ENCODE measurements around the gene PARD3.

The PARD3 gene

DNA sequence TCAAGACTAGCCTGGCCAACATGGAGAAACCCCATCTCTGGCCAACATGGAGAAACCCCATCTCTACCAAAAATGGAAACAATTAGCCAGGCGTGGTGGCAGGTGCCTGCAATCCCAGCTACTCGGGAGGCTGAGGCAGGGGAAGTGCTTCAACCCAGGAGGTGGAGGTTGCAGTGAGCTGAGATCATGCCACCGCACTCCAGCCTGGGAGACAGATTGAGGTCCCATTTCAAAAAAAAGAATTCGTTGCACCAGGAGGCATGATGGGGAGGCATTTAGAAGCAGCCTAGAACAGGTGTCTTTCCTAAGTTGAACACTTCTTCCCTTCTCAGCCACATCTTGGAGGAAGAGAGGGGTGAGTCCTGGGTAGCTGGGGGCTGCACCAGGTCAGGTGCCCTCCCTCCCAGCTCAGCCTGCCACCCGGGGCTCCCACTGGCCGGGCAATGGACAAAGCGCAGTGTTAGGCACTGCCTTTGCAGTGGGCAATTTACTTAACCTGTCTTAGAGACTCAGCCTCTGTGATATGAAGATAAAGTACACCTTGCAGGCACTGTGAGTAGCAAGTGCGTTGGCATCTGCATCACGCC lies 726.8 kb downstream of the PARD3 start:
- Histone ChIP-seq H3K9me3 (ENCODE audit: insufficient read depth, low read length) (no peaks in the 10 kb centered on the region), H3K4me3 (ENCODE audit: insufficient read depth, low read length, poor library complexity, severe bottlenecking) (no peak overlapping the region), H3K27ac (ENCODE audit: low read depth, low read length) (no peak overlapping the region), H3F3A (ENCODE audit: insufficient read depth) (no peaks in the 10 kb centered on the region), H3K9me2 (replicated peaks; ENCODE audit: insufficient read depth, low read length) (no peaks in the 10 kb centered on the region), H3K9ac (ENCODE audit: low read length) (no peak overlapping the region), H3K27me3 (ENCODE audit: low read length) (no peaks in the 10 kb centered on the region), H4K20me1 (ENCODE audit: low read depth, low read length) (no peaks in the 10 kb centered on the region), H3K4me2 (ENCODE audit: low read depth, low read length, poor library complexity, severe bottlenecking) (no peak overlapping the region), H3K36me3 (ENCODE audit: low read length) (no peaks in the 10 kb centered on the region), H2AFZ (ENCODE audit: low read depth, low read length, severe bottlenecking) (no peak overlapping the region), H3K79me2 (ENCODE audit: insufficient read depth, low read length) (no peaks in the 10 kb centered on the region)
- TF ChIP-seq, protein P1, sequence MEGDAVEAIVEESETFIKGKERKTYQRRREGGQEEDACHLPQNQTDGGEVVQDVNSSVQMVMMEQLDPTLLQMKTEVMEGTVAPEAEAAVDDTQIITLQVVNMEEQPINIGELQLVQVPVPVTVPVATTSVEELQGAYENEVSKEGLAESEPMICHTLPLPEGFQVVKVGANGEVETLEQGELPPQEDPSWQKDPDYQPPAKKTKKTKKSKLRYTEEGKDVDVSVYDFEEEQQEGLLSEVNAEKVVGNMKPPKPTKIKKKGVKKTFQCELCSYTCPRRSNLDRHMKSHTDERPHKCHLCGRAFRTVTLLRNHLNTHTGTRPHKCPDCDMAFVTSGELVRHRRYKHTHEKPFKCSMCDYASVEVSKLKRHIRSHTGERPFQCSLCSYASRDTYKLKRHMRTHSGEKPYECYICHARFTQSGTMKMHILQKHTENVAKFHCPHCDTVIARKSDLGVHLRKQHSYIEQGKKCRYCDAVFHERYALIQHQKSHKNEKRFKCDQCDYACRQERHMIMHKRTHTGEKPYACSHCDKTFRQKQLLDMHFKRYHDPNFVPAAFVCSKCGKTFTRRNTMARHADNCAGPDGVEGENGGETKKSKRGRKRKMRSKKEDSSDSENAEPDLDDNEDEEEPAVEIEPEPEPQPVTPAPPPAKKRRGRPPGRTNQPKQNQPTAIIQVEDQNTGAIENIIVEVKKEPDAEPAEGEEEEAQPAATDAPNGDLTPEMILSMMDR (IDR thresholded peaks at IDR 0.05; ENCODE audit: insufficient read depth, low read length, poor library complexity, severe bottlenecking), result no peak
- TF ChIP-seq EZH2phosphoT487 (conservative IDR thresholded peaks at IDR 0.05; ENCODE audit: low read length), result no peak

DNA sequence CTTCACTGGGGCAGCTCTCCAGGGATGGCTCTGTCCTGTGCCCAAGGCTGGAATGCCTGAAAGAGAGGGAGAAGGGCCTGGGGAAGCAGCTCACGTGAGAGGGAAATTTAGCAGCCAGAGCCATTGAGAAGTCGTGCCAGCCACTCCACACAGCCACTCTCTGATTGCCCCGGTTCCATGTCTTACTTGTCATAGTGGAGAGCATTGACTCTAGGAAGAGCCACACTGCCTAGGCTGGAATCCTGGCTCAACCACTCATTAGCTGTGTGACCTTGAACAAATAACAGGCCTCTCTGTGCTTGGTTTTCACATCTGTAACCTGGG lies 728.0 kb downstream of the PARD3 start:
- Histone ChIP-seq H3K36me3 (ENCODE audit: low read length) (no peaks in the 10 kb centered on the region), H2AFZ (ENCODE audit: low read depth, low read length, severe bottlenecking) (no peak overlapping the region), H3K27me3 (ENCODE audit: low read length) (no peaks in the 10 kb centered on the region), H4K20me1 (ENCODE audit: low read depth, low read length) (no peaks in the 10 kb centered on the region), H3K9me3 (ENCODE audit: insufficient read depth, low read length) (no peaks in the 10 kb centered on the region), H3K4me3 (ENCODE audit: insufficient read depth, low read length, poor library complexity, severe bottlenecking) (no peak overlapping the region), H3K4me2 (ENCODE audit: low read depth, low read length, poor library complexity, severe bottlenecking) (no peak overlapping the region), H3K9me2 (replicated peaks; ENCODE audit: insufficient read depth, low read length) (no peaks in the 10 kb centered on the region), H3K79me2 (ENCODE audit: insufficient read depth, low read length) (no peaks in the 10 kb centered on the region), H3F3A (ENCODE audit: insufficient read depth) (no peaks in the 10 kb centered on the region), H3K27ac (ENCODE audit: low read depth, low read length) (no peak overlapping the region), H3K9ac (ENCODE audit: low read length) (no peak overlapping the region)
- TF ChIP-seq EZH2phosphoT487 (conservative IDR thresholded peaks at IDR 0.05; ENCODE audit: low read length), result no peak
- TF ChIP-seq, protein P1 (IDR thresholded peaks at IDR 0.05; ENCODE audit: insufficient read depth, low read length, poor library complexity, severe bottlenecking), result no peak

DNA sequence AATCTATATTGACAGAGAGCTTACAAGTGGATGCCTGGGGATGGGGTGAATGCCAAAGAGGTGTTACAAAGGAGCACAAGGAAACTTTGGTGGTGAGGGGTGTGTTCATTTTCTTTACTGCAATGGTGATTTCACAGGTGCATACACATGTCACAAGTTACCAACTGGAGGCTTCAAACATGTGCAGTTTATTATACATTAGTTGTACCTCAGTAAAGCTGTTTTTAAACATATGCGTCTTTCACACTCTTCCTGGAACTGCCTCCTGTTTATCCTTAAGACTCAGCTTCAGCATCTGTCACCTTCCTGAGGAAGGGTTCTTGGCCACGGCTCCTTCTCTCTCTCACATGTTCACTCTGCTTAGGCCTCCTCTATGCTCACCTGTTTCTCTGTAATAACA lies 731.5 kb downstream of the PARD3 start:
- no peaks in the 10 kb centered on the region for H3K79me2 ChIP-seq (ENCODE audit: insufficient read depth, low read length)
- H3F3A ChIP-seq (ENCODE audit: insufficient read depth), result no peaks in the 10 kb centered on the region
- no peaks in the 10 kb centered on the region for H3K27me3 ChIP-seq (ENCODE audit: low read length)
- H4K20me1 ChIP-seq (ENCODE audit: low read depth, low read length), result no peaks in the 10 kb centered on the region
- no peaks in the 10 kb centered on the region for H3K9me3 ChIP-seq (ENCODE audit: insufficient read depth, low read length)
- H3K9me2 ChIP-seq (replicated peaks; ENCODE audit: insufficient read depth, low read length), result no peaks in the 10 kb centered on the region
- H2AFZ ChIP-seq (ENCODE audit: low read depth, low read length, severe bottlenecking), result no peak overlapping the region
- no peak overlapping the region for H3K9ac ChIP-seq (ENCODE audit: low read length)
- H3K27ac ChIP-seq (ENCODE audit: low read depth, low read length), result no peak overlapping the region
- H3K4me3 ChIP-seq (ENCODE audit: insufficient read depth, low read length, poor library complexity, severe bottlenecking), result no peak overlapping the region
- H3K36me3 ChIP-seq (ENCODE audit: low read length), result no peaks in the 10 kb centered on the region
- H3K4me2 ChIP-seq (ENCODE audit: low read depth, low read length, poor library complexity, severe bottlenecking), result no peak overlapping the region
- TF ChIP-seq, protein P1 (IDR thresholded peaks at IDR 0.05; ENCODE audit: insufficient read depth, low read length, poor library complexity, severe bottlenecking), result no peak
- no peak for TF ChIP-seq EZH2phosphoT487 (conservative IDR thresholded peaks at IDR 0.05; ENCODE audit: low read length)
